NAMALWA (cell line): ENCODE data around the gene ARHGEF28.

Experiments used
- DNase-seq: peaks from one replicate; pipeline ENCODE4 v3.0.0-alpha.2; 2015; ENCODE audit warnings: low spot score

ARHGEF28 gene

GRCh38 chr5:73625944-73626811 is at the start of gene ARHGEF28:
TSS of gene ARHGEF28 (plus strand) at chr5:73626196. CDS start at chr5:73684852, 58,656 bp downstream.
- DNase-seq, result no peak

- DNase-seq, result no peak
Measured at GRCh38 chr5:73582285-73583145, 43.5 kb upstream of the ARHGEF28 start.

- DNase-seq, result no peak
Measured at GRCh38 chr5:73587923-73588322, 38.1 kb upstream of the ARHGEF28 start.

- DNase-seq, result peak; percentile 86
Measured at GRCh38 chr5:73591102-73591695, 34.8 kb upstream of the ARHGEF28 start.

GRCh38 chr5:73591698-73592501 is 34.1 kb upstream of the ARHGEF28 start:
- no peak for DNase-seq

- no peak for DNase-seq
Measured at GRCh38 chr5:73592551-73592950, 33.4 kb upstream of the ARHGEF28 start.

- peak; percentile 48 for DNase-seq
Measured at GRCh38 chr5:73596705-73597328, 29.2 kb upstream of the ARHGEF28 start.

- DNase-seq, result no peak
Measured at GRCh38 chr5:73599380-73599779, 26.6 kb upstream of the ARHGEF28 start.

GRCh38 chr5:73603998-73604397 is 22.0 kb upstream of the ARHGEF28 start:
- DNase-seq, result no peak

GRCh38 chr5:73605223-73606087 is 20.5 kb upstream of the ARHGEF28 start:
- DNase-seq, result no peak

- no peak for DNase-seq
Measured at GRCh38 chr5:73606206-73606753, 19.7 kb upstream of the ARHGEF28 start.

- DNase-seq, result no peak
Measured at GRCh38 chr5:73607228-73607627, 18.8 kb upstream of the ARHGEF28 start.

- no peak for DNase-seq
Measured at GRCh38 chr5:73612799-73613198, 13.2 kb upstream of the ARHGEF28 start.

GRCh38 chr5:73615085-73615484 is 10.9 kb upstream of the ARHGEF28 start:
- DNase-seq, result no peak

- DNase-seq, result no peak
Measured at GRCh38 chr5:73615947-73616346, 10.0 kb upstream of the ARHGEF28 start.

- no peak for DNase-seq
Measured at GRCh38 chr5:73617510-73618279, 8.3 kb upstream of the ARHGEF28 start.

GRCh38 chr5:73619606-73620333 is 6.2 kb upstream of the ARHGEF28 start:
- DNase-seq, result no peak

GRCh38 chr5:73620334-73620687 is 5.7 kb upstream of the ARHGEF28 start:
- DNase-seq, result no peak

GRCh38 chr5:73623060-73623459 is 2.9 kb upstream of the ARHGEF28 start:
- no peak for DNase-seq
